IMR-90 (cell line): ENCODE results near the gene MAML1. TPM values are rescaled to one million over a fixed set of nuclear protein-coding genes. Genes with fewer than 3 reads are reported as not detected.
A peak's percentile ranks its signal among the peaks of the same experiment; 100 is the strongest.

ENCODE experiments used
- ATAC-seq: fragments of 200-7000 bp; cut with Tn5 transposase; 2 replicates; pipeline ENCODE4 v1.9.1; 2020; ENCODE audit warnings: low read depth, mild to moderate bottlenecking, moderate library complexity
- BruUV-seq: library from RNA; stranded (reverse); fragments of 400-500 nt; replicated peaks from 2 replicates; lab custom pipeline; 2021; lab: Mats Ljungman, UMichigan
- CTCF ChIA-PET: fragments of 300-600 bp; formaldehyde crosslinking; extraction: SDS; loops from one replicate; lab custom pipeline; 2021; ENCODE audit warnings: antibody characterized with exemption; lab: Yijun Ruan, JAX
- POLR2A ChIA-PET: fragments of 300-600 bp; sonication (Branson Sonifier 250); formaldehyde crosslinking; loops from one replicate; lab custom pipeline; 2022; ENCODE audit warnings: antibody characterized with exemption; ENCODE audit not compliant: unreplicated experiment; lab: Charles Lee
- DNase-seq: peaks from one replicate; pipeline ENCODE4 v3.0.0; 2013
- H2AFZ ChIP-seq: replicated peaks from 2 replicates; pipeline ENCODE3; 2013; ENCODE audit warnings: low read length, mild to moderate bottlenecking; ENCODE audit not compliant: poor library complexity
- H2AK5ac ChIP-seq: 2 replicates; pipeline ENCODE4 v1.6.1; 2013; ENCODE audit warnings: low read depth, low read length, inconsistent platforms
- H2AK9ac ChIP-seq: replicated peaks from 2 replicates; pipeline ENCODE3; 2013; ENCODE audit warnings: mild to moderate bottlenecking, low read depth, low read length, moderate library complexity; ENCODE audit not compliant: poor library complexity
- H2BK120ac ChIP-seq: 2 replicates; pipeline ENCODE4 v1.6.1; 2013; ENCODE audit warnings: low read depth, low read length, inconsistent platforms
- H2BK15ac ChIP-seq: 3 replicates; pipeline ENCODE4 v1.6.1; 2013; ENCODE audit warnings: low read depth, low read length, inconsistent platforms
- H2BK20ac ChIP-seq: 2 replicates; pipeline ENCODE4 v1.6.1; 2013; ENCODE audit warnings: low read depth, mild to moderate bottlenecking, inconsistent platforms, low read length, moderate library complexity
- H2BK5ac ChIP-seq: 2 replicates; pipeline ENCODE4 v1.6.1; 2013; ENCODE audit warnings: mild to moderate bottlenecking, low read depth, low read length, inconsistent platforms; ENCODE audit not compliant: poor library complexity, severe bottlenecking
- H3K14ac ChIP-seq: replicated peaks from 2 replicates; pipeline ENCODE4 v1.6.1; 2013; ENCODE audit warnings: low read depth, low read length, inconsistent platforms
- H3K18ac ChIP-seq: 2 replicates; pipeline ENCODE4 v1.6.1; 2013; ENCODE audit warnings: low read depth, low read length, control low read depth
- H3K23ac ChIP-seq: 2 replicates; pipeline ENCODE4 v1.6.1; 2013; ENCODE audit warnings: low read depth, low read length, inconsistent platforms
- H3K27ac ChIP-seq: 2 replicates; pipeline ENCODE4 v1.5.1; 2013; ENCODE audit warnings: mild to moderate bottlenecking, control low read depth, low read length; ENCODE audit not compliant: insufficient read depth
- H3K27me3 ChIP-seq: 2 replicates; pipeline ENCODE4 v1.6.1; 2013; ENCODE audit warnings: low read length; ENCODE audit not compliant: control insufficient read depth, insufficient read depth
- H3K36me3 ChIP-seq: 2 replicates; pipeline ENCODE4 v1.6.1; 2013; ENCODE audit warnings: low read length, mixed read lengths; ENCODE audit not compliant: control insufficient read depth, insufficient read depth
- H3K4ac ChIP-seq: 2 replicates; pipeline ENCODE4 v1.6.1; 2013; ENCODE audit warnings: low read depth, low read length, inconsistent platforms
- H3K4me1 ChIP-seq: 2 replicates; pipeline ENCODE4 v1.6.1; 2013; ENCODE audit warnings: low read length, mixed read lengths; ENCODE audit not compliant: control insufficient read depth, insufficient read depth
- H3K4me2 ChIP-seq: 2 replicates; pipeline ENCODE4 v1.6.1; 2013; ENCODE audit warnings: low read depth, mild to moderate bottlenecking, control low read depth, low read length, moderate library complexity
- H3K4me3 ChIP-seq: 2 replicates; pipeline ENCODE4 v1.5.1; 2013; ENCODE audit warnings: low read depth, mild to moderate bottlenecking, control low read depth, low read length, moderate library complexity; ENCODE audit not compliant: insufficient read depth
- H3K56ac ChIP-seq: 2 replicates; pipeline ENCODE4 v1.6.1; 2013; ENCODE audit warnings: low read length, inconsistent platforms; ENCODE audit not compliant: insufficient read depth; ENCODE audit errors: extremely low read depth
- H3K79me1 ChIP-seq, 2 experiments: 2 replicates each; pipeline ENCODE4 v1.6.1; 2013; ENCODE audit warnings: low read length in 2 of 2, inconsistent platforms in 1 of 2, low read depth in 1 of 2
- H3K9ac ChIP-seq: 2 replicates; pipeline ENCODE4 v1.6.1; 2013; ENCODE audit warnings: low read depth, low read length, control low read depth
- H3K9me1 ChIP-seq: 2 replicates; pipeline ENCODE4 v1.6.1; 2013; ENCODE audit warnings: low read length, inconsistent platforms; ENCODE audit not compliant: insufficient read depth
- H3K9me3 ChIP-seq: 2 replicates; pipeline ENCODE4 v1.6.1; 2013; ENCODE audit warnings: low read length; ENCODE audit not compliant: control insufficient read depth, insufficient read depth
- H4K20me1 ChIP-seq: 2 replicates; pipeline ENCODE4 v1.6.1; 2013; ENCODE audit warnings: low read length, inconsistent platforms; ENCODE audit not compliant: insufficient read depth
- H4K5ac ChIP-seq: 2 replicates; pipeline ENCODE4 v1.6.1; 2013; ENCODE audit warnings: mild to moderate bottlenecking, low read depth, low read length, control low read depth
- H4K8ac ChIP-seq, 2 experiments: 2 replicates each; pipeline ENCODE4 v1.6.1; 2013; ENCODE audit warnings: low read depth in 2 of 2, low read length in 2 of 2, control low read depth in 1 of 2, inconsistent platforms in 1 of 2
- H4K91ac ChIP-seq: 2 replicates; pipeline ENCODE4 v1.6.1; 2013; ENCODE audit warnings: low read depth, low read length, inconsistent platforms; ENCODE audit not compliant: insufficient read depth
- BHLHE40 ChIP-seq: fragments of 150-350 bp; IDR thresholded peaks from 2 replicates; pipeline ENCODE4 v1.6.1; 2016; ENCODE audit warnings: mild to moderate bottlenecking, low read depth, low read length
- CEBPB ChIP-seq: IDR thresholded peaks from 2 replicates; pipeline ENCODE4 v1.6.1; 2012; ENCODE audit warnings: low read depth, low read length, improper control_type of control experiment
- CHD1 ChIP-seq: IDR thresholded peaks from 2 replicates; pipeline ENCODE4 v1.6.1; 2012; ENCODE audit warnings: low read depth, low read length, improper control_type of control experiment
- CTCF ChIP-seq: conservative IDR thresholded peaks from 2 replicates; pipeline ENCODE4 v1.5.1; 2012; ENCODE audit warnings: mild to moderate bottlenecking, low read depth, low read length, improper control_type of control experiment
- ELK1 ChIP-seq: fragments of 150-350 bp; IDR thresholded peaks from 2 replicates; pipeline ENCODE4 v1.6.1; 2016; ENCODE audit warnings: low read depth, mild to moderate bottlenecking, low read length, moderate library complexity, borderline replicate concordance
- FOS ChIP-seq: fragments of 150-350 bp; IDR thresholded peaks from 2 replicates; pipeline ENCODE4 v1.6.1; 2016; ENCODE audit warnings: low read depth, low read length
- MAFK ChIP-seq: IDR thresholded peaks from 2 replicates; pipeline ENCODE4 v1.6.1; 2012; ENCODE audit warnings: low read depth, low read length, improper control_type of control experiment
- MAZ ChIP-seq: IDR thresholded peaks from 2 replicates; pipeline ENCODE4 v1.6.1; 2012; ENCODE audit warnings: low read depth, mild to moderate bottlenecking, low read length, improper control_type of control experiment, moderate library complexity, borderline replicate concordance
- MXI1 ChIP-seq: IDR thresholded peaks from 2 replicates; pipeline ENCODE4 v1.6.1; 2012; ENCODE audit warnings: low read depth, mild to moderate bottlenecking, low read length, moderate library complexity, borderline replicate concordance
- NFE2L2 ChIP-seq: fragments of 150-350 bp; IDR thresholded peaks from 2 replicates; pipeline ENCODE4 v1.6.1; 2016; ENCODE audit warnings: low read depth, mild to moderate bottlenecking, low read length
- POLR2A ChIP-seq: IDR thresholded peaks from 2 replicates; pipeline ENCODE4 v1.6.1; 2012; ENCODE audit warnings: mild to moderate bottlenecking, low read depth, low read length
- RAD21 ChIP-seq: IDR thresholded peaks from 2 replicates; pipeline ENCODE4 v1.6.1; 2012; ENCODE audit warnings: low read length, improper control_type of control experiment
- RCOR1 ChIP-seq: IDR thresholded peaks from 2 replicates; pipeline ENCODE4 v1.6.1; 2012; ENCODE audit warnings: mild to moderate bottlenecking, low read length, improper control_type of control experiment; ENCODE audit not compliant: insufficient replicate concordance
- RFX5 ChIP-seq: IDR thresholded peaks from 2 replicates; pipeline ENCODE4 v1.8.0; 2012; ENCODE audit warnings: low read depth, mild to moderate bottlenecking, low read length, moderate library complexity
- SMC3 ChIP-seq: fragments of 150-350 bp; IDR thresholded peaks from 2 replicates; pipeline ENCODE4 v1.6.1; 2016; ENCODE audit warnings: low read depth, mild to moderate bottlenecking, antibody characterized with exemption, low read length, moderate library complexity
- USF2 ChIP-seq: fragments of 150-350 bp; IDR thresholded peaks from 2 replicates; pipeline ENCODE4 v1.6.1; 2017; ENCODE audit warnings: mild to moderate bottlenecking, antibody characterized with exemption, low read length, low read depth
- WGBS, 2 experiments: methylation state at CpG; one replicate each; pipeline versions ENCODE4 v1.1.5 to v1.1.7; 2013; ENCODE audit warnings: missing lambda C conversion rate in 2 of 2; ENCODE audit not compliant: insufficient read length in 1 of 2; ENCODE audit errors: extremely low coverage in 2 of 2; 5-methylcytosine and 5-hydroxymethylcytosine counted together
- dilution Hi-C: fragments of 300-500 bp; cut with HindIII; formaldehyde crosslinking; loops from one replicate; pipeline ENCODE4 v1.14.3; 2018; ENCODE audit warnings: low sequenced_read_pairs; ENCODE audit not compliant: unreplicated experiment
- in situ Hi-C: fragments of 300-500 bp; cut with MboI; formaldehyde crosslinking; loops from 3 replicates; pipeline ENCODE4 v1.14.3; 2019; ENCODE audit warnings: low sequenced_read_pairs, inconsistent platforms, mixed read lengths
- intact Hi-C: fragments of 100-400 bp; cut with micrococcal nuclease; formaldehyde crosslinking; loops from 2 replicates; pipeline ENCODE4 v1.10.0; 2022
- polyA plus RNA-seq, 3 experiments: library from polyadenylated mRNA; depleted of rRNA; stranded (reverse); fragments of >200 nt; gene quantifications; 2 replicates each; pipeline ENCODE4 v1.2.3, GENCODE V29; 2012; ENCODE audit warnings: low replicate concordance in 1 of 3
- total RNA-seq: library from RNA; depleted of rRNA; stranded (reverse); fragments of >200 nt; gene quantifications from 2 replicates; pipeline ENCODE4 v1.2.3, GENCODE V29; 2012

The MAML1 gene
- total and polyA plus RNA-seq, 2 of the 4 experiments (the other 2 are of a cell fraction), result 4.7 to 10.2 TPM

- Histone ChIP-seq H3K27me3 (no peaks in the 10 kb centered on the region), H2BK15ac (peak overlapping the region; percentile 36; the same call in 1 of the 3 replicates), H3K36me3 (peaks cover 24% of the 10 kb centered on the region), H3K56ac (no peak overlapping the region; the same call in 1 of the 2 replicates), H3K79me1 (peaks cover 40 to 78% of the 10 kb centered on the region in 2 experiments), H2BK20ac (peak overlapping the region; percentile 17; the same call in 1 of the 2 replicates), H3K23ac (peak overlapping the region; percentile 96), H4K20me1 (peaks cover 50% of the 10 kb centered on the region), H3K14ac (peak overlapping the region; percentile 86), H3K18ac (peak overlapping the region; percentile 36; the same call in 1 of the 2 replicates), H4K91ac (peak overlapping the region; percentile 70), H3K9ac (peak overlapping the region; percentile 60), H2BK5ac (peak overlapping the region; percentile 57), H3K4me3 (no peak overlapping the region), H3K4me2 (peak overlapping the region; percentile 2; the same call in 1 of the 2 replicates), H3K9me3 (no peaks in the 10 kb centered on the region), H4K5ac (peak overlapping the region; percentile 1; the same call in 1 of the 2 replicates), H3K27ac (peak overlapping the region; percentile 90), H4K8ac (peak overlapping the region; percentile 49 to 66; a peak in 3 of 4 replicates), H3K4me1 (peaks cover 39% of the 10 kb centered on the region), H2BK120ac (peak overlapping the region; percentile 78), H2AK5ac (peak overlapping the region; percentile 98), H2AFZ (peak overlapping the region; percentile 6), H3K4ac (peak overlapping the region; percentile 91), H3K9me1 (peaks cover 33% of the 10 kb centered on the region), H2AK9ac (peak overlapping the region; percentile 63)
- ChIA-PET POLR2A (no interaction called here), CTCF (interaction anchor here (1.1 kb wide), 1 partner anchor 21 kb away, joined by 3 read pairs; no protein-coding TSS in a partner anchor)
- no TSS peak for BruUV-seq
- intact Hi-C loops (no loop called here), in situ Hi-C loops (no loop called here), dilution Hi-C loops (no loop called here)
- TF ChIP-seq POLR2A (no peak), MXI1 (no peak), ELK1 (no peak), RFX5 (no peak), RAD21 (no peak), BHLHE40 (no peak), MAZ (no peak), CEBPB (no peak), SMC3 (no peak), MAFK (no peak), CTCF (no peak; the same call in 1 of the 2 replicates), FOS (no peak), RCOR1 (no peak), USF2 (no peak), CHD1 (no peak), NFE2L2 (no peak)
- WGBS, 2 experiments, result 80% methylated on average over 5 of the region's 8 CpGs; no CpG with 5 or more reads in 1 of the 2 experiments
- no peak for ATAC-seq
- no peak for DNase-seq
Observed at GRCh38 chr5:179764056-179764455, 31.4 kb downstream of the MAML1 start.
